NCI-H460 (cell line): ENCODE data around the gene MBD6. TPM values are rescaled to one million over a fixed set of nuclear protein-coding genes. Genes with fewer than 3 reads are reported as not detected.

Experiments used
- DNase-seq: peaks from one replicate; pipeline ENCODE4 v3.0.0-alpha.2; 2016; ENCODE audit warnings: low read depth; ENCODE audit errors: extremely low read depth
- total RNA-seq: library from RNA; depleted of rRNA; stranded (reverse); fragments of >200 nt; shearing (Covaris generic); gene quantifications from 2 replicates; pipeline ENCODE4 v1.2.3, GENCODE V29; 2014

The MBD6 gene
- total RNA-seq, 1 experiment from 2014 or later, result 8.3 TPM

GRCh38 chr12:57525615-57526383 lies 3.2 kb downstream of the MBD6 start:
- DNase-seq, result no peak

GRCh38 chr12:57526477-57527126 lies 4.0 kb downstream of the MBD6 start:
- no peak for DNase-seq

- no peak for DNase-seq
These were observed 4.6 kb downstream of the MBD6 start for GRCh38 chr12:57527184-57527583.

DNA sequence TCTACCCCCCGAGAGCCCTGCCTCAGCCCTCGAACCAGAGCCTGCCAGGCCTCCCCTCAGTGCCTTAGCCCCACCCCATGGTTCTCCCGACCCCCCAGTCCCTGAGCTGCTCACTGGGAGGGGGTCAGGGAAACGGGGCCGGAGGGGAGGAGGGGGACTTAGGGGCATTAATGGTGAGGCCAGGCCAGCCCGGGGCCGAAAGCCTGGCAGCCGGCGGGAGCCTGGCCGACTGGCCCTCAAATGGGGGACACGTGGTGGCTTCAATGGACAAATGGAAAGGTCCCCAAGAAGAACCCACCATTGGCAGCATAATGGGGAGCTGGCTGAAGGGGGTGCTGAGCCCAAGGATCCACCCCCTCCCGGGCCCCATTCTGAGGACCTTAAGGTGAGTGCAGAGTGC lies 5.6 kb downstream of the MBD6 start:
- no peak for DNase-seq

- no peak for DNase-seq
These were observed 6.4 kb downstream of the MBD6 start for GRCh38 chr12:57528831-57529555.

GRCh38 chr12:57529831-57530230 lies 7.2 kb downstream of the MBD6 start:
- no peak for DNase-seq

GRCh38 chr12:57530396-57531142 lies 7.9 kb downstream of the MBD6 start:
- DNase-seq, result no peak

DNA sequence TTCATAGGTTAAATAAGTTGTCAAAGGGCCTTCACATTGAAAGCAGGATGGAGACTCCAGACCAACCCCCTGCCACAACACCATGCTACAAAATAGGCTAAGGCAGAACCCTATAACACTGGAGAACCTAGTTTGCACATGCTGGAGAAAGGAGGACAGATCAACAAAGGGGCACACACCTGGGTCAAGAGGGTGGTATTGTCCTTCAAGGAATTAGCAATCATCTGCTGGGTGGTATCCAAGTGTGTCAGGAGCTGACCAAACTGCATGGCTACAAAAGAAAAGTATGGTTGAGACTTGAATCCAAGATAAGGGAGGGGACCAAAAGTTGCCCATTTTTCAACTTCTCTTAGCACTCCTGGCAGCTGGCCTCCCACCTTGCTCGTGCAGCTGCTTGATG lies 9.2 kb downstream of the MBD6 start:
- no peak for DNase-seq

- DNase-seq, result no peak
These were observed 10.5 kb downstream of the MBD6 start for GRCh38 chr12:57533108-57533507.

GRCh38 chr12:57534250-57534649 lies 11.6 kb downstream of the MBD6 start:
- no peak for DNase-seq

DNA sequence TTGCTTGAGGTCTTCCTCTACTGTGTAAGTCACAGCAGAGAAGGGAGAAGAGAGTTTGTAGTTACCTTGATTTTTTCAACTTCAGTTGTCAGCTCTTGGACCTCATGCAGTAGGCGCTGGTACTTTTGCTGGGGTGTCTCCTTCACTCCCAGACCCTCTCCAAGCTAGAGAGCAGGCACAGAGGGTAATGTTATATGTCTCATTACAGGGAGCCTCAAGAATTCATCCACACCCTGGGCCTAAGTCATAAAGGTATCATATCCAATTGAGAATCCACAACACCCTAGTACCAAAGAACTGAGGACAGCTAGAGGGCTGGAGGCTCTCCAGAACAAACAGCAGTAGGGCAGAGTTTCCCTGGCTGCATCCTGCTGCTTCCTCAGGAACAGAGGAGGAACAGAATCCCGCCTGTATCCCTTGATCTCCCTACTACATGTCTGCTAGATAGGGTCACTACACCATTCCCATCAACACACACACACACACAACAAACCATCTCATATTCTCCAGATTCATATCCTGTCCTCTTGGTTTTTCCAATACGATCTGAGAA lies 12.4 kb downstream of the MBD6 start:
- DNase-seq, result no peak

DNA sequence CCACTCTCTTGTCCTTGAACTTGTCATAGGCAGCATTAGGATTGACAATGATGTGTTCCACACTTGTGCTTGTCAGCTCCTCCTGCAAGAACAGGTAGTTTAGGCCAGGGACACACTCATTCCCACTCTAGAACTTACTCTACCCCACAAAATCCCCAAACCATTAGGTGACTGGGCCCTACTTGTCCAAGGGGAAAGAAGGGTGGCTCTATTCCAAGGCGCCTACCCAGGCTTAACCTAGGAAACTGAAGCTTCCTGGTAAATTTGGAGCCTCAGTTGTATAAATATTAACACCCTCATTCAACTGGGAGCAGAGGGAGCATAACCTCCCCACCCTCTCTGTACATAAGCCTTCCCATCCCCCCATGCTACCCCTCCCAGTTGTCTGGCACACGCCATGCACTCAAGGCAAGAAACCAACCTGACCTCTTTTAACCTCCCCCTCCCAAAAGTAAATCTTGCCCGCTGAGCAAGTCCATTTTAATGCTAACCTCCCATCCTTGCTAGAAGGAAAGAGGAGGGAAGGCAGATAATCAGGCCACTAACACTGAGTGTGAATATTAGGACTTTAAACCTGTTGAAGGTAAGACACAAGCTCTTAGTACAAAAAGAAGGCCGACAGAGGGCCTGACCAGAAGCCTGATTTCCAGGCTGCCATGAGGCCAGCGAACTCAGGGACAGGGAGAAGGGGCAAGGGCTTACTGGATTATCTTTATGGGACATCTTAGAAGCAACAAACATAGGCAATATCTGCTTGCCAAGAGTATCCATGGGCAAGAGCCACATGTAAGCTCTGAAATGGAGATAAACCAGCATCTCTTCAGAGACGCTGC lies 13.4 kb downstream of the MBD6 start:
- no peak for DNase-seq

- no peak for DNase-seq
These were observed 13.9 kb downstream of the MBD6 start for GRCh38 chr12:57536597-57536942.

DNA sequence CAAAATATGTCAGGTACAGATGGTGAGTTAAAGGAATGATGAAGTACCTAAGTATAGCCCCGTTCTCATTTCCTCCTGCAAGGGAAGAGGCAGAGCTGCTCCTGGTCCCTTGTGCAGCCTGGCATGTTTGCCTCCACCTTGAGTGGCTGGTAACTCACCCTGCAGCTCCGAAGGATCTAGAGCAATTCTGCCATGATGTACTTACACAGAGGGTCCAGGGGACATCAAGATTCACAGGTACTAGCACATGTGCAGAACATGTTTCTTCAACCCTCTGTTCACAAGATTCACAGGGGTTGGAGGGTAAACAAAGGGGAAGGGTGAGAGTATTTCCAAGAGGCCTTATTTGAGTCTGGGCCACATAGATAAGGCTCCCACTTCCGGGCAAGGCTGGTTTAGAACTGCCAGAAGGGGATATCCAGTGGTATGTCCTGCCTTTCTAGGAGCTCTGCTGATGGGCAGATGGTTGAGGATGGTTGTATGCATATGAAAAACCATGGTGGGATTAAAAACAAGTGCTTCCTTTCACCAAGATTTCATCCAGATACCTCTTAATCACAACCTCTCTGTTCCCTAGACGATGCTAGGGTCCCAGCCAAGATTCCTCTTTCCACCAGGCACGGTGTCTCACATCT lies 16.6 kb downstream of the MBD6 start:
- no peak for DNase-seq

DNA sequence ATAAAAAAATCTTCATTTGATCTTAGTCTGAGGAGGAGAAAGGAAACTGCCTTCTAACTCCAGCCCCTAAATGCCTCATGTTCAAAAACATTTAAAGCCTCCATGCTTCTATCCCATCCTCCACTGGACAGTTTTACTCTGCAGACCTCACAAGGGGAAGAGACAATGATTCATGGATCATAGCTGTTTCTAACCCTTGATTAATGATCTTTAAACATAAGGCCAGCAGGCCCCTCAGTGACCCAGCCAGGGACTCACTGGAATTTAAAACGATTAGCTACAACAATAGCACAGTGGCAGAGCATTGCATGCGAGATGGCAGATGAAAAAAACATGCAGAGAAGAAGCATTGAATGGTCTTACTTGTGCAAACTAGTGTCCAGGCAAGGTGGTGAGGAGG lies 18.4 kb downstream of the MBD6 start:
- no peak for DNase-seq

DNA sequence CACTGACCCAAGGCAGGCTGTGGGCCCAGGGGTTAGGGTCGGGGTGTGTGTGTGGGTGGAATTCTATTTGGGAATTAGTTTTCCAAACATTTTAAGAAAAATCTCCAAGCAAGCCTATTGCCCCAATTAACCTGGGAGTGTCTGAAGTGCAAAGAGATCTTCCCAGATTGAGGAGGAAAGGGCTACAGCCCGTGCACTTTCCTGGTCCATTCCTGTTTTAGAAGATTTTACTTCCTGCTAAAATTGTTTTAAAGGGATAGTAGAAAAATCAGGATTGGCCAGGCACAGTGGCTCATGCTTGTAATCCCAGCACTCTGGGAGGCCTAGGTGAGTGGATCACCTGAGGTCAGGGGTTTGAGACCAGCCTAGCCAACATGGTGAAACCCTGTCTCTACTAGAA lies 19.1 kb downstream of the MBD6 start:
- DNase-seq, result no peak

- DNase-seq, result no peak
These were observed 21.0 kb downstream of the MBD6 start for GRCh38 chr12:57543581-57543980.

DNA sequence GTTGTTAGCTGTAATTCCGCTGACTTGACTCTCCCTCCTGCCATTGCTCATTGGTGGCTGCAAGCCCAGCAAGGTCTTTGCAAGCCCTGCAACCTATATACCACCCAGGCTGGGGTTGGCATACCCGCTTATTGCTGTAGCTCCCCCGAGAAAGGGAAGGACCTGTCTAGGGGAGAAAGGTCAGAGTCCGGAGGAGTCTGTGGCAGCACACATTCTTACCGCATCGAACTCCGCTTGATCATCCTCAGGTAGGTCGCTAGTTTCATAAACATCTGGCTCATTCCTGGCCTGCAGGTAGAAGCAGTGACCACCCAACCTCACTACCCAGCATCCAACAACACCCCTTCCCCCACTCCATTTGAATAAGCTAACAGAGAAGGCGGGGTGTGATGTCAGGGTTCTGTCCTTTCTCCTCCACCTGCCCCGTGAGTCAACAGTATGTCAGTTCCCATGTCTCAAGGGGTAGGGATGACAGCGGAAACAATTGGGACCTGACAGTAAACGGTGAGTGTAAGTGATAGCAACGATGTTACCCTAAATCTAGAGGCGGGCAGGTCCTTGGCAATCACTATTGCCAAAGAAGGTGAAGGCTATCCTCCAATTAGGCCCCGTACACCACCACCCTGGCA lies 23.3 kb downstream of the MBD6 start:
- DNase-seq, result no peak
